ENCODE measurements around the gene B3GAT2. TPM values are rescaled to one million over a fixed set of nuclear protein-coding genes. Genes with fewer than 3 reads are reported as not detected.
"Not testable (repeated sequence)": the region's sequence is repeated elsewhere in the genome, so short reads cannot be mapped to it uniquely, and the experiment has no call there.

B3GAT2 gene
- total and polyA plus RNA-seq, 9 donors = 0.04 to 0.15 (median 0.05) TPM; not detected in 6

DNA sequence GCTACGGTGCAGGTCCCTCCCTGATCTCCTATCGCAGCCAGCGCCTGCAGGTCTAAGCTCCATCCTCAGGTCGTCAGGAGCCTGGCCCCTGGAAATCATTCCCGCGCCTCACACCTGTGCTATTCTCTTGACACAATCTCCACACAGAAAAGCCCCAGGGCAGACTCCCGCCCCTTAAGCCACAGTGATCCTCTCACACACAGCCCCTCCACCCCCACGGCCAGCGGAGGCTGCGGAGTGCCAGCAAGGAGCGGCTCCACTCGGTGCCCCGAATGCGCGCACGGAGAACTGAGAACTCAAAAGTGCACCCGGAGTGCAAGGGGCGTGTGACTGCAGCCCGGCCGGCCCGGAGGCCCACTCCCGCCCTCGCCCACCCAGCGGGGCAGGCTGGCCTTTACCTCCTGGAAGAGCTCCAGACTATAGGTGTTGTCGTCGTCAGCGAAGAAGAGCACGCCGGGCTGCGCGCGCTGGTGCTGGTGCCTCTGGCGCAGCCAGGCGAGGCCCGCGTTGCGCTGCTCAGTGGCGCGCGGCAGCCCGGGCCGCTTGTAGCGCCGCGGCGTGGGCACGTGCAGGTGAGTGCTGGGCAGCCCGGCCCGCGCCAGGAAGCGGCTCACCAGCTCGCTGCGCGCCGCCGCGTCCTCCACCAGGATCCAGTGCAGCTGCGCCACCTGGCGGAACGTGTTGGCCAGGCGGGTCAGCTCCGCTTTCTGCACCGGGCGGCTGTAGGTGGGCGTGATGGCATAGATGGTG lies 1.2 kb downstream of the B3GAT2 start:
- peaks cover 10% of the 10 kb centered on the region for H3K4me1 ChIP-seq (ENCODE audit: insufficient read depth)
- DNase-seq = peak; percentile 60 to 84 (median 70)
- no peaks in the 10 kb centered on the region for H3K36me3 ChIP-seq
- H3K27ac ChIP-seq = no peak overlapping the region
- intact Hi-C loops (cut with DNase I) = loop anchor here in 1 of 4 donors (5.0 kb wide), 1 partner anchor 248 kb away; no protein-coding TSS in a partner anchor
- whole genome bisulfite sequencing, 3 donors = 1 to 2% (median 1%) methylated on average over 47 to 65 of the region's 65 CpGs
- no peaks in the 10 kb centered on the region for H3K9me3 ChIP-seq
- no peaks in the 10 kb centered on the region for H3K27me3 ChIP-seq
- TF ChIP-seq, protein P1, sequence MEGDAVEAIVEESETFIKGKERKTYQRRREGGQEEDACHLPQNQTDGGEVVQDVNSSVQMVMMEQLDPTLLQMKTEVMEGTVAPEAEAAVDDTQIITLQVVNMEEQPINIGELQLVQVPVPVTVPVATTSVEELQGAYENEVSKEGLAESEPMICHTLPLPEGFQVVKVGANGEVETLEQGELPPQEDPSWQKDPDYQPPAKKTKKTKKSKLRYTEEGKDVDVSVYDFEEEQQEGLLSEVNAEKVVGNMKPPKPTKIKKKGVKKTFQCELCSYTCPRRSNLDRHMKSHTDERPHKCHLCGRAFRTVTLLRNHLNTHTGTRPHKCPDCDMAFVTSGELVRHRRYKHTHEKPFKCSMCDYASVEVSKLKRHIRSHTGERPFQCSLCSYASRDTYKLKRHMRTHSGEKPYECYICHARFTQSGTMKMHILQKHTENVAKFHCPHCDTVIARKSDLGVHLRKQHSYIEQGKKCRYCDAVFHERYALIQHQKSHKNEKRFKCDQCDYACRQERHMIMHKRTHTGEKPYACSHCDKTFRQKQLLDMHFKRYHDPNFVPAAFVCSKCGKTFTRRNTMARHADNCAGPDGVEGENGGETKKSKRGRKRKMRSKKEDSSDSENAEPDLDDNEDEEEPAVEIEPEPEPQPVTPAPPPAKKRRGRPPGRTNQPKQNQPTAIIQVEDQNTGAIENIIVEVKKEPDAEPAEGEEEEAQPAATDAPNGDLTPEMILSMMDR (IDR thresholded peaks at IDR 0.05) = peak; percentile 43 to 59 (median 51)
- TF ChIP-seq POLR2A (IDR thresholded peaks at IDR 0.05) (no peak), EP300 (IDR thresholded peaks at IDR 0.05) (no peak)
- peak overlapping the region; percentile 40 for H3K4me3 ChIP-seq

DNA sequence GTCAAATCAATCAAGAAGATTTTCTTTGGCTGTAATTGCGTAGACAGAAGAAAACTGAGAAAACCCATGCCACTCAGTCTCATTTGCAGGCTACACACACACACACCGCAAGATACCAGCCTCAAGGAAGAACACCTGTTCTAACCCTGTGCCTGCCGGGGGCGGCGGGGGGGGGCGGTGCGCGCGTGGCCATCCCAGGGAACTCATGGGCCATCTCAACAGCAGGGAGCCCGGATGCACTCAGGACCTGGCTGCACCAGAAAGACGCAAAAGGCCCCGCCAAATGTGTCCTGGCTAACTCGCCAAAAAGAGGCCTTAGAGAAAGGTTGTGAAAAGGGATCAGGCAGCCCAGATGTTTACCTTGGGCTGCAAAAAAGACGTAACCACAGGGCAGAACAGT lies 2.1 kb downstream of the B3GAT2 start:
- DNase-seq = no peak
- H3K36me3 ChIP-seq = no peaks in the 10 kb centered on the region
- H3K4me1 ChIP-seq (ENCODE audit: insufficient read depth) = peaks cover 10% of the 10 kb centered on the region
- intact Hi-C loops (cut with DNase I) = loop anchor here in 1 of 4 donors (5.0 kb wide), 1 partner anchor 247 kb away; no protein-coding TSS in a partner anchor
- H3K4me3 ChIP-seq = no peak overlapping the region
- TF ChIP-seq EP300 (IDR thresholded peaks at IDR 0.05) (no peak), POLR2A (IDR thresholded peaks at IDR 0.05) (no peak)
- TF ChIP-seq, protein P1 (IDR thresholded peaks at IDR 0.05) = no peak
- 24 to 36% (median 32%) methylated on average over 14 of the region's 14 CpGs for WGBS, 3 donors
- no peak overlapping the region for H3K27ac ChIP-seq
- no peaks in the 10 kb centered on the region for H3K9me3 ChIP-seq
- no peaks in the 10 kb centered on the region for H3K27me3 ChIP-seq

DNA sequence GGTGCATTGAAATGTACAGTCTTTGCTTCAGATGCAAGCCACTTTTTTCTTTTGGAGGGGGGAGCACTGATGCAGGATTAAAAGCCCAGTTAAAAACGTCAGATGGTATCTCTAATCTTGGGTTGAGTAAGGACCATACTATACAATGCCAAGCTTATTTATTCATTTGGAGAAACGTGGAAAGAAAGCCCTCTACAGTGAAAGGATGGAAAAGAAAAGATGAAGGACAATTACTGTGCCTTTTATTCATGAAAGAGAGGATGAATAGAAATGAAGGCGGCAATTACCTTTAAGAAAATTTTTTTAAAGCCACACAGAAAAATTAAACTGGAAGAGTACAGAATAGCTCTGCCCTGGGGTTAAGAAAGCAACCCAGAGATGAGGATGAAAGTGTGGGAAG lies 2.7 kb downstream of the B3GAT2 start:
- intact Hi-C loops (cut with DNase I) = no loop called here
- no peak for TF ChIP-seq EP300 (IDR thresholded peaks at IDR 0.05)
- no peak for TF ChIP-seq POLR2A (IDR thresholded peaks at IDR 0.05)
- TF ChIP-seq, protein P1 (IDR thresholded peaks at IDR 0.05) = no peak
- DNase-seq = no peak
- Histone ChIP-seq H3K36me3 (no peaks in the 10 kb centered on the region), H3K27me3 (no peaks in the 10 kb centered on the region), H3K9me3 (no peaks in the 10 kb centered on the region), H3K4me3 (no peak overlapping the region), H3K4me1 (ENCODE audit: insufficient read depth) (peaks cover 10% of the 10 kb centered on the region), H3K27ac (no peak overlapping the region)
- 44 to 48% (median 45%) methylated on average over 3 of the region's 3 CpGs for WGBS, 3 donors

DNA sequence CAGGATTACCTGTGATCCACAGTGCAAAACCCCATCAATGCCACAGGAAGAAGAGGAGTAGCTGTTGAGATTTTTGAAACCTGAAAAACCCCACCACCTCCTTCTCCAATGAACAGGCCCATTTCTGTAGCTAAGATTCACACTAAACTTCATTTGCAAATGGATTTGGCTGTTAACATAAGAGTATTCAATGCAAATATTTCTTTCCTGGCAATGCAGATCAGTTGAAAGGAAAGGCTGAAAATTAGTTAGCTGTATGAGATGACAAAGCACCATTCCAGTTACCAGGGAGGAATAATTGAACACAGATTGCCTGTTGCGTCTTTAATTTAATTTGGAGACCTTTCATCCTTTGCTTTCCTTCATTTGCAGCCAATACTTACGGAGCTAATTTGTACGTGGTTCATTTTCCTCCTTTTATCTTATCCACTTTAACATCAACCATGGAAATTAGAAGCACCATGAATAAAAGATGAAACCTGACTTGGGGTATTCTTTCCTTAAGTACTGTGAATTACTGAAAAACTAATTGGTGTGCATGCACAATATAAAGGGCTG lies 4.2 kb downstream of the B3GAT2 start:
- H3K4me1 ChIP-seq (ENCODE audit: insufficient read depth) = peaks cover 10% of the 10 kb centered on the region
- no peak for DNase-seq

DNA sequence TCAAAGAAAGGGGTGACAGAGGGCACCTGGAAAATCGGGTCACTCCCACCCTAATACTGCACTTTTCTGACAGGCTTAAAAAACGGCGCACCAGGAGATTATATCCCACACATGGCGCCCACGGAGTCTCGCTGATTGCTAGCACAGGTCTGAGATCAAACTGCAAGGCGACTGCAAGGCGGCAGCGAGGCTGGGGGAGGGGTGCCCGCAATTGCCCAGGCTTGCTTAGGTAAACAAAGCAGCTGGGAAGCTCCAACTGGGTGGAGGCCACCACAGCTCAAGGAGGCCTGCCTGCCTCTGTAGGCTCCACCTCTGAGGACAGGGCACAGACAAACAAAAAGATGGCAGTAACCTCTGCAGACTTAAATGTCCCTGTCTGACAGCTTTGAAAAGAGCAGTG lies 12.5 kb downstream of the B3GAT2 start:
- intact Hi-C loops (cut with DNase I); H3K4me3 ChIP-seq; DNase-seq; H3K27me3 ChIP-seq; H3K9me3 ChIP-seq; H3K27ac ChIP-seq; H3K36me3 ChIP-seq; H3K4me1 ChIP-seq (ENCODE audit: insufficient read depth): not testable (repeated sequence)
- WGBS, 3 donors = 86 to 90% (median 89%) methylated on average over 9 to 10 of the region's 10 CpGs

More for the DNA sequence above, 4.2 kb downstream of the B3GAT2 start:
- no peak overlapping the region for H3K4me3 ChIP-seq
- no peaks in the 10 kb centered on the region for H3K36me3 ChIP-seq
- no peak overlapping the region for H3K27ac ChIP-seq
- no peaks in the 10 kb centered on the region for H3K9me3 ChIP-seq
- TF ChIP-seq POLR2A (IDR thresholded peaks at IDR 0.05) (no peak), EP300 (IDR thresholded peaks at IDR 0.05) (no peak)
- TF ChIP-seq, protein P1 (IDR thresholded peaks at IDR 0.05) = no peak
- no peaks in the 10 kb centered on the region for H3K27me3 ChIP-seq
- intact Hi-C loops (cut with DNase I) = loop anchor here in 1 of 4 donors (2.0 kb wide), 1 partner anchor 20 kb away; no protein-coding TSS in a partner anchor
- 57 to 77% (median 68%) methylated on average over 3 of the region's 3 CpGs for WGBS, 3 donors
